GM13977 (cell line): ENCODE measurements around the gene NACC1.
A peak's percentile ranks its signal among the peaks of the same experiment; 100 is the strongest.

ENCODE experiments used
- DNase-seq: peaks from one replicate; pipeline ENCODE4 v3.0.0; 2012; ENCODE audit warnings: low spot score
- CTCF ChIP-seq: IDR thresholded peaks from 2 replicates; pipeline ENCODE4 v1.5.1; 2012; ENCODE audit warnings: mild to moderate bottlenecking, control low read depth; ENCODE audit not compliant: insufficient read depth; ENCODE audit errors: extremely low read depth, missing control alignments
- in situ Hi-C: fragments of 300-500 bp; cut with MboI; formaldehyde crosslinking; loops from one replicate; pipeline ENCODE4 v1.12.0; 2022; ENCODE audit warnings: low sequenced_read_pairs, low pct_unique_long_range_greater_than_20kb, mixed read lengths, inconsistent platforms; ENCODE audit not compliant: unreplicated experiment

NACC1 gene

GRCh38 chr19:13155472-13156359 lies 37.7 kb downstream of the NACC1 start:
- DNase-seq = peak; percentile 73
- in situ Hi-C loops = no loop called here

GRCh38 chr19:13159713-13160112 lies 41.6 kb downstream of the NACC1 start:
- no peak for DNase-seq
- no peak for TF ChIP-seq CTCF
- in situ Hi-C loops = no loop called here

More at GRCh38 chr19:13155472-13156359, 37.7 kb downstream of the NACC1 start:
- no peak for TF ChIP-seq CTCF

GRCh38 chr19:13160557-13160956 lies 42.5 kb downstream of the NACC1 start:
- in situ Hi-C loops = no loop called here
- no peak for TF ChIP-seq CTCF
- DNase-seq = no peak

- in situ Hi-C loops = no loop called here
- peak; percentile 77 for DNase-seq
- no peak for TF ChIP-seq CTCF
Observed at GRCh38 chr19:13162724-13163608, 44.9 kb downstream of the NACC1 start.

- peak; percentile 54 for DNase-seq
- in situ Hi-C loops = no loop called here
- no peak for TF ChIP-seq CTCF
Observed at GRCh38 chr19:13163609-13164342, 45.7 kb downstream of the NACC1 start.

GRCh38 chr19:13164343-13165161 lies 46.5 kb downstream of the NACC1 start:
- TF ChIP-seq CTCF = no peak
- in situ Hi-C loops = no loop called here
- no peak for DNase-seq
